Caco-2 (cell line): ENCODE results near the gene SOX18. TPM values are rescaled to one million over a fixed set of nuclear protein-coding genes. Genes with fewer than 3 reads are reported as not detected.

ENCODE experiments used
- BruUV-seq: library from RNA; stranded (reverse); fragments of 400-500 nt; replicated peaks from 2 replicates; lab custom pipeline; 2021; lab: Mats Ljungman, UMichigan
- CTCF ChIA-PET: fragments of 300-600 bp; sonication (Branson Sonifier 250); formaldehyde crosslinking; loops from one replicate; lab custom pipeline; 2022; ENCODE audit warnings: antibody characterized with exemption; lab: Charles Lee
- POLR2A ChIA-PET: fragments of 300-600 bp; sonication (Branson Sonifier 250); formaldehyde crosslinking; loops from one replicate; lab custom pipeline; 2022; ENCODE audit warnings: antibody characterized with exemption; lab: Charles Lee
- DNase-seq, 2 experiments: peaks; one replicate each; pipeline versions ENCODE4 v3.0.0 to v3.0.0-alpha.2; 2020 to 2022
- H3K27me3 ChIP-seq: replicated peaks from 2 replicates; pipeline ENCODE4 v1.6.0; 2011; ENCODE audit warnings: low read length; ENCODE audit not compliant: control insufficient read depth, insufficient read depth
- H3K36me3 ChIP-seq: 2 replicates; pipeline ENCODE4 v1.5.1; 2011; ENCODE audit warnings: low read length; ENCODE audit not compliant: control insufficient read depth, insufficient read depth
- H3K4me1 ChIP-seq: fragments of 250-450 bp; sonication (Bioruptor Pico); 2 replicates; pipeline ENCODE4 v1.5.1; 2020; ENCODE audit warnings: mild to moderate bottlenecking
- H3K4me3 ChIP-seq: 2 replicates; pipeline ENCODE4 v1.5.1; 2011; ENCODE audit warnings: low read depth, mild to moderate bottlenecking, control low read depth, low read length
- H3K9me3 ChIP-seq: fragments of 250-450 bp; sonication (Bioruptor Pico); 2 replicates; pipeline ENCODE4 v1.5.1; 2020; ENCODE audit warnings: mild to moderate bottlenecking, moderate library complexity
- H3K27ac Mint-ChIP-seq: one replicate; pipeline ENCODE4 v1.8.0; 2022; ENCODE audit warnings: mixed read lengths; ENCODE audit not compliant: unreplicated experiment
- H3K27me3 Mint-ChIP-seq: one replicate; pipeline ENCODE4 v1.8.0; 2022; ENCODE audit warnings: mixed read lengths; ENCODE audit not compliant: insufficient read depth, unreplicated experiment
- H3K36me3 Mint-ChIP-seq: one replicate; pipeline ENCODE4 v1.8.0; 2022; ENCODE audit warnings: mild to moderate bottlenecking, mixed read lengths; ENCODE audit not compliant: insufficient read depth, unreplicated experiment
- H3K4me1 Mint-ChIP-seq: one replicate; pipeline ENCODE4 v1.8.0; 2022; ENCODE audit warnings: low read depth, mixed read lengths; ENCODE audit not compliant: unreplicated experiment
- H3K4me3 Mint-ChIP-seq: one replicate; pipeline ENCODE4 v1.8.0; 2022; ENCODE audit warnings: mild to moderate bottlenecking, moderate library complexity, mixed read lengths; ENCODE audit not compliant: unreplicated experiment
- H3K9me3 Mint-ChIP-seq: one replicate; pipeline ENCODE4 v1.8.0; 2022; ENCODE audit warnings: mixed read lengths; ENCODE audit not compliant: unreplicated experiment
- intact Hi-C: fragments of 100-400 bp; cut with micrococcal nuclease; formaldehyde crosslinking; loops from one replicate; pipeline ENCODE4 v1.10.0; 2022; ENCODE audit not compliant: unreplicated experiment
- total RNA-seq: library from RNA; stranded (reverse); gene quantifications from 2 replicates; pipeline ENCODE4 v1.2.3, GENCODE V29; 2022
- TF ChIP-seq, protein P1 (sequence below), 2 experiments: fragments of 200-600 bp in 1 of 2; IDR thresholded peaks; 1 replicate in 1 of 2; 2 replicates in 1 of 2; pipeline versions ENCODE4 v1.5.1 to v1.8.0; 2011 to 2022; ENCODE audit warnings: antibody characterized with exemption in 1 of 2, control low read depth in 1 of 2, inconsistent platforms in 1 of 2, low read depth in 1 of 2, low read length in 1 of 2, mild to moderate bottlenecking in 1 of 2, moderate library complexity in 1 of 2; ENCODE audit not compliant: insufficient read depth in 1 of 2, severe bottlenecking in 1 of 2, unreplicated experiment in 1 of 2

The SOX18 gene
- total RNA-seq, 1 experiment from 2014 or later = 0.84 TPM

DNA sequence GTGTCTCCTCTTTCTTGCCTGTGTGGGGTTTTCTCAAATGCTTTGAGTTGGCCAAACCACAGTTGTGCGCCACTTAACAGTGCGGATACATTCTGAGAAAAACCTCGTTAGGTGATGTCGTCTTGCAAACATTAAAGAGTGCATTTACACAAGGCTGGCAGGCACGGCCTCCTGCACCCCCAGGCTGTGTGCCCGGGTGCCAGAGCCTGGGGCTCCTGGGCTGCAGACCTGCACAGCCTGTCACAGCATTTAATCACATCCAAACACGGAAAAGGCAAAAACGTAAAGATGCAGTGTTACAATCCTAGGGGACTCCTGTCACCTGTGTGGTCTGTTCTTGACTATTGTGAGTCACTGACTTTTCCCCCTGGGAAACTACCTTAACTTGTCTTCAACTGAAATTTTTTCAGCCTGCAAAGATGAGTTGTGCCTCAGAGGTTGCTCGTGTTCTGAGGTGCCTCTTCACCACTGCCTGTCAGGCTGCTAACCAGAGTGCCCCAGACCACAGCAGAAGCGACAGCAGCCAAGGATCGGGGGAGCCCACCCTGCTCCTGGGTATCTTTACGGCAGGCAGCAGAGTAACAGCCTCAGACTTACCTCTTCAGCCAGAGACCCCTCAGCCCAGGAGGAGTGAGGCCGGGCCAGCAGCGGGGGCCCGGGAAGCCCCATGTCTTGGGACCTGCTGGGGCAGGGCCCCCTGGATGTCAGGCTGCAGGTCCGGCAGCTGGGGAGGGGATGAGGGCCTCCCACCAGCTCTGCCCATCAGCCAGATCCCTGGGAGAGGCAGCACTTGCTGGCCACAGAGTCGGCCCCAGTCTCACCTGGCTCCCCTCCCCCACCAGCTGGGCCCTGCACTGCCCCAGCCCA is 14.1 kb downstream of the SOX18 start:
- TF ChIP-seq, protein P1, sequence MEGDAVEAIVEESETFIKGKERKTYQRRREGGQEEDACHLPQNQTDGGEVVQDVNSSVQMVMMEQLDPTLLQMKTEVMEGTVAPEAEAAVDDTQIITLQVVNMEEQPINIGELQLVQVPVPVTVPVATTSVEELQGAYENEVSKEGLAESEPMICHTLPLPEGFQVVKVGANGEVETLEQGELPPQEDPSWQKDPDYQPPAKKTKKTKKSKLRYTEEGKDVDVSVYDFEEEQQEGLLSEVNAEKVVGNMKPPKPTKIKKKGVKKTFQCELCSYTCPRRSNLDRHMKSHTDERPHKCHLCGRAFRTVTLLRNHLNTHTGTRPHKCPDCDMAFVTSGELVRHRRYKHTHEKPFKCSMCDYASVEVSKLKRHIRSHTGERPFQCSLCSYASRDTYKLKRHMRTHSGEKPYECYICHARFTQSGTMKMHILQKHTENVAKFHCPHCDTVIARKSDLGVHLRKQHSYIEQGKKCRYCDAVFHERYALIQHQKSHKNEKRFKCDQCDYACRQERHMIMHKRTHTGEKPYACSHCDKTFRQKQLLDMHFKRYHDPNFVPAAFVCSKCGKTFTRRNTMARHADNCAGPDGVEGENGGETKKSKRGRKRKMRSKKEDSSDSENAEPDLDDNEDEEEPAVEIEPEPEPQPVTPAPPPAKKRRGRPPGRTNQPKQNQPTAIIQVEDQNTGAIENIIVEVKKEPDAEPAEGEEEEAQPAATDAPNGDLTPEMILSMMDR (IDR thresholded peaks at IDR 0.05; ENCODE audit: insufficient read depth in 1 of 2, low read depth in 1 of 2, low read length in 1 of 2, severe bottlenecking in 1 of 2, unreplicated experiment in 1 of 2) = no peak
- Histone ChIP-seq H3K36me3 (peaks cover 6% of the 10 kb centered on the region; the same call in 1 of the 2 replicates), H3K27me3 (no peaks in the 10 kb centered on the region), H3K4me3 (no peak overlapping the region), H3K4me1 (peaks cover 34% of the 10 kb centered on the region), H3K9me3 (no peaks in the 10 kb centered on the region)
- peaks cover 10% of the 10 kb centered on the region for H3K4me1 Mint-ChIP-seq
- ChIA-PET POLR2A (no interaction called here), CTCF (interaction anchor here (1.3 to 6.2 kb wide), 2 partner anchors 11 to 25 kb away, joined by 4 to 101 read pairs; partner anchors contain the start of gene TCEA2)
- peaks cover 88% of the 10 kb centered on the region for H3K36me3 Mint-ChIP-seq
- H3K27ac Mint-ChIP-seq = no peak overlapping the region
- H3K4me3 Mint-ChIP-seq = no peak overlapping the region
- no peak for DNase-seq
- no peaks in the 10 kb centered on the region for H3K9me3 Mint-ChIP-seq
- intact Hi-C loops = no loop called here
- BruUV-seq = no TSS peak
- peaks cover 3% of the 10 kb centered on the region for H3K27me3 Mint-ChIP-seq

DNA sequence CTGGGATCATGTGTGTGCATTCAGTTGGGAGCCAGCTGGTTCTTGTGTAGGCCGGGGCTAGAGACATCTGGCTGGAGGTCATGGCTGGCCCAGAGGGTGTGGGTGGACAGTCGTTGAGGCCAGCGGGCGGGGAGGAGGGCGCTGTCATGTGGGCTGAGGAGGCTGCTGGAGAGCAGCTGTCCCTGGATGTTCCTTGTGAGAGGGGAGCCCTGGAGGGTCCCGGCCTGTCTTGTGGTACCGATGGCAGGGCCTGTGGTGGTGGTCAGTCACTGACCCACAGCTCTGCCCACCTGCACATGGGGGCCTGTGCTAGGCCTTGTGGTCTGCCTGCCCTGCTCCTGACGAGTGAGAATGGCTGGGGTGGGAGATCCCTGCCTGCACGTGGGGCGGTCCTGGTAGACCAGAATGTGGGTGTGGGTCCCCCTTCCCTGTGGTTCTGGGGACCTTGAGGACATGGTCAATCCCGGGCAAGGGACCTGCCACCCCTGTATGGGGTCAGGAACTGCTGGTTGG is 15.4 kb downstream of the SOX18 start:
- H3K36me3 ChIP-seq = peaks cover 13% of the 10 kb centered on the region
- H3K9me3 Mint-ChIP-seq = no peaks in the 10 kb centered on the region
- BruUV-seq = no TSS peak
- H3K27ac Mint-ChIP-seq = no peak overlapping the region
- ChIA-PET POLR2A (no interaction called here), CTCF (interaction anchor here (1.3 kb wide), 1 partner anchor 10 kb away, joined by 5 read pairs; no protein-coding TSS in a partner anchor)
- H3K4me3 Mint-ChIP-seq = no peak overlapping the region
- peaks cover 12% of the 10 kb centered on the region for H3K4me1 Mint-ChIP-seq
- no peak overlapping the region for H3K4me3 ChIP-seq
- intact Hi-C loops = no loop called here
- TF ChIP-seq, protein P1 (IDR thresholded peaks at IDR 0.05; ENCODE audit: insufficient read depth in 1 of 2, low read depth in 1 of 2, low read length in 1 of 2, severe bottlenecking in 1 of 2, unreplicated experiment in 1 of 2) = no peak
- H3K9me3 ChIP-seq = no peaks in the 10 kb centered on the region
- H3K36me3 Mint-ChIP-seq = peaks cover 100% of the 10 kb centered on the region
- peaks cover 35% of the 10 kb centered on the region for H3K4me1 ChIP-seq
- no peaks in the 10 kb centered on the region for H3K27me3 ChIP-seq
- no peak for DNase-seq
- H3K27me3 Mint-ChIP-seq = no peaks in the 10 kb centered on the region

DNA sequence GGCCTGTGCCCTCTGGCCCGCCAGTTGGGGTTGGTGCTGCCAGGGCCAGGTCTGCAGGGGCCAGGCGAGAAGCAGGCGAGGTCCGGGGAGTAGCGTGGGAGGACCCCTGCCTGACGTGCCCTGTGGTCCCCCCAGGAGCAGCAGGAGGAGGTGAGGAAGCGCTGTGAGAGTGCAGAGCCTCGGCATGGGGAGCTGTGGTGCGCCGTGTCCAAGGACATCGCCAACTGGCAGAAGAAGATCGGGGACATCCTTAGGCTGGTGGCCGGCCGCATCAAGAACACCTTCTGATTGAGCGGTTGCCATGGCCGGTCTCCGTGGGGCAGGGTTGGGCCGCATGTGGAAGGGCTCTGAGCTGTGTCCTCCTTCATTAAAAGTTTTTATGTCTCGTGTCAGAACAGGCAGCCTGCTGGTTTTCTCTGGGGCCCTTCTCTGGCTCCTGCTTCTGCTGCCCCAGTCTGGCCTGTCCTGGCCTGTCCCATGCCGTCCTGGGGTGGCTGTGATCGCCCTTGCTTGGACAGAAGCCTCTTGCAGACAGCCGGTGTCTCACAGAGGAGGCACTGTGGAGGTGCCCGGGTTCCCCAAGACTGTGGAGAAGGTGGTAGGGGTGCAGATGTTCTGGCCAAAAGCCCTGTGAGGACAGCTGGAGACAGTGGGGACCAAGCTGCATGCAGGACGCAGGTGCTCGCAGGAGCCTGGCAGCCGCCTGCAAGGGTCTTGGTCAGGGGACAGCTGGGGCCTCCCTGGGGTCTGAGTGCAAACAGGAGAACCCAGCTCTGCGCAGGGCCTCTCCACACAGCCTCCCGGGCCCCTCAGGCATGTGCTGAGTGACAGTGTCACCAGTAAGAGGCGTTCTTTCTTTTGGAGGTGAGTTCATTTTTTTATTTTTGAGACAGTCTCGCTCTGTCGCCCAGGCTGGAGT is 16.5 kb downstream of the SOX18 start:
- peaks cover 17% of the 10 kb centered on the region for H3K36me3 ChIP-seq
- no peak overlapping the region for H3K4me3 Mint-ChIP-seq
- peaks cover 12% of the 10 kb centered on the region for H3K4me1 Mint-ChIP-seq
- H3K4me3 ChIP-seq = no peak overlapping the region
- DNase-seq = no peak
- no peaks in the 10 kb centered on the region for H3K9me3 ChIP-seq
- ChIA-PET POLR2A (no interaction called here), CTCF (interaction anchor here (1.3 kb wide), 1 partner anchor 9 kb away, joined by 5 read pairs; no protein-coding TSS in a partner anchor)
- TF ChIP-seq, protein P1 (IDR thresholded peaks at IDR 0.05; ENCODE audit: insufficient read depth in 1 of 2, low read depth in 1 of 2, low read length in 1 of 2, severe bottlenecking in 1 of 2, unreplicated experiment in 1 of 2) = no peak
- no peaks in the 10 kb centered on the region for H3K27me3 Mint-ChIP-seq
- no peaks in the 10 kb centered on the region for H3K27me3 ChIP-seq
- H3K27ac Mint-ChIP-seq = no peak overlapping the region
- peaks cover 35% of the 10 kb centered on the region for H3K4me1 ChIP-seq
- H3K9me3 Mint-ChIP-seq = no peaks in the 10 kb centered on the region
- peaks cover 100% of the 10 kb centered on the region for H3K36me3 Mint-ChIP-seq
- BruUV-seq = no TSS peak
- intact Hi-C loops = no loop called here
